Vagina (tissue), 2 donors: ENCODE results near the gene UBD. TPM values are rescaled to one million over a fixed set of nuclear protein-coding genes. Genes with fewer than 3 reads are reported as not detected.

Experiments
- DNase-seq, 2 donors: peaks; one replicate each; pipeline ENCODE4 v3.0.0-alpha.2; 2017; ENCODE audit errors: extremely low spot score in 2 of 2
- H3K27ac ChIP-seq: fragments of 200-600 bp; sonication (generic); one replicate; pipeline ENCODE4 v1.5.1; 2019
- H3K27me3 ChIP-seq: fragments of 200-600 bp; sonication (generic); one replicate; pipeline ENCODE4 v1.5.1; 2019
- H3K36me3 ChIP-seq, 2 donors: fragments of 200-600 bp; sonication (generic); one replicate each; pipeline ENCODE4 v1.5.1; 2017 to 2019
- H3K4me1 ChIP-seq: fragments of 200-600 bp; sonication (generic); one replicate; pipeline ENCODE4 v1.5.1; 2019
- H3K4me3 ChIP-seq, 2 donors: fragments of 200-600 bp; sonication (generic); 1 replicate in 1 of 2; 2 replicates in 1 of 2; pipeline ENCODE4 v1.5.1; 2016 to 2019
- H3K9me3 ChIP-seq: fragments of 200-600 bp; sonication (generic); one replicate; pipeline ENCODE4 v1.5.1; 2019
- CTCF ChIP-seq, 3 experiments: fragments of 450-650 bp in 2 of 3; fragments of 200-600 bp in 1 of 3; sonication (generic) in 1 of 3; IDR thresholded peaks; one replicate each; pipeline ENCODE4 v1.5.1; 2017 to 2019; ENCODE audit warnings: antibody characterized with exemption in 3 of 3, mild to moderate bottlenecking in 2 of 3, moderate library complexity in 2 of 3
- POLR2A ChIP-seq, 2 donors: fragments of 450-650 bp; IDR thresholded peaks; one replicate each; pipeline ENCODE4 v1.6.1; 2017; ENCODE audit warnings: antibody characterized with exemption in 2 of 2, mild to moderate bottlenecking in 2 of 2, moderate library complexity in 2 of 2
- POLR2AphosphoS5 ChIP-seq, 2 donors: sonication (generic); formaldehyde crosslinking; IDR thresholded peaks; one replicate each; pipeline ENCODE4 v1.9.0; 2017; ENCODE audit warnings: antibody characterized with exemption in 2 of 2, mild to moderate bottlenecking in 2 of 2, low read depth in 1 of 2; ENCODE audit not compliant: insufficient read depth in 1 of 2
- intact Hi-C: fragments of 100-400 bp; cut with DNase I; formaldehyde crosslinking; loops from one replicate; pipeline ENCODE4 v1.15.1; 2023
- total RNA-seq: library from RNA; depleted of rRNA; stranded (reverse); fragments of >200 nt; gene quantifications from one replicate; pipeline ENCODE4 v1.2.3, GENCODE V29; 2016

Gene UBD
- total RNA-seq, 1 donor from 2014 or later: not detected

GRCh38 chr6:29525311-29525639, 34.3 kb downstream of the UBD start:
- no peak for DNase-seq
- Histone ChIP-seq H3K4me1 (no peaks in the 10 kb centered on the region), H3K9me3 (no peaks in the 10 kb centered on the region), H3K4me3 (no peak overlapping the region), H3K27ac (no peak overlapping the region), H3K27me3 (no peaks in the 10 kb centered on the region), H3K36me3 (no peaks in the 10 kb centered on the region)
- TF ChIP-seq POLR2A (IDR thresholded peaks at IDR 0.05): no peak
- intact Hi-C loops: no loop called here

- H3K27ac ChIP-seq: no peak overlapping the region
- no peaks in the 10 kb centered on the region for H3K27me3 ChIP-seq
- TF ChIP-seq POLR2AphosphoS5 (IDR thresholded peaks at IDR 0.05; ENCODE audit: insufficient read depth in 1 of 2, low read depth in 1 of 2): no peak
- no peak for TF ChIP-seq CTCF (IDR thresholded peaks at IDR 0.05)
- TF ChIP-seq POLR2A (IDR thresholded peaks at IDR 0.05): no peak
- no peak overlapping the region for H3K4me3 ChIP-seq
- no peaks in the 10 kb centered on the region for H3K36me3 ChIP-seq
- peak; percentile 14 to 40 for DNase-seq
- no peaks in the 10 kb centered on the region for H3K9me3 ChIP-seq
- intact Hi-C loops: no loop called here
- no peaks in the 10 kb centered on the region for H3K4me1 ChIP-seq
Measured at GRCh38 chr6:29524444-29525310, 34.9 kb downstream of the UBD start.

DNA sequence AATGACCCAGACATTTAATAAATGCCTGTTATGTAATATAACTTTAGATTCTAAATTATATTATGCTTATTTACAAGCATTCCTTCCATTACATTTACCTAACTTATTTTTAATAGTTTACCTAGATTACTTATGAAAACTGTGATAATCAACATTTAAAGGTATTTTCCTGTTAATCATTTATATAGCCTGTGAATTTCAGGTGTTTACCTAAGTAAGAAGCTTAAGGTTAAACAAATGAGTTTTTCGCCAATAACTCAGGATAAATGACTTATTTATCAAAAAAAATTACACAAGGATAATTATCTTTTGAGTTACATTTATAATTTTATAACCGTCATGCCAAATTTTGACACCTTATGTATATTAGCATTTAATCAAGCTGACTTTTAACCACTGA, 35.5 kb downstream of the UBD start:
- no peak for TF ChIP-seq POLR2AphosphoS5 (IDR thresholded peaks at IDR 0.05; ENCODE audit: insufficient read depth in 1 of 2, low read depth in 1 of 2)
- no peak for TF ChIP-seq CTCF (IDR thresholded peaks at IDR 0.05)
- TF ChIP-seq POLR2A (IDR thresholded peaks at IDR 0.05): no peak
- Histone ChIP-seq H3K27me3 (no peaks in the 10 kb centered on the region), H3K27ac (no peak overlapping the region), H3K4me1 (no peaks in the 10 kb centered on the region), H3K9me3 (no peaks in the 10 kb centered on the region), H3K36me3 (no peaks in the 10 kb centered on the region), H3K4me3 (no peak overlapping the region)
- intact Hi-C loops: no loop called here
- DNase-seq: no peak

GRCh38 chr6:29522227-29522626, 37.3 kb downstream of the UBD start:
- intact Hi-C loops: no loop called here
- Histone ChIP-seq H3K36me3 (no peaks in the 10 kb centered on the region), H3K4me3 (no peak overlapping the region), H3K4me1 (no peaks in the 10 kb centered on the region), H3K27ac (no peak overlapping the region), H3K27me3 (no peaks in the 10 kb centered on the region), H3K9me3 (no peaks in the 10 kb centered on the region)
- no peak for DNase-seq
- TF ChIP-seq POLR2AphosphoS5 (IDR thresholded peaks at IDR 0.05; ENCODE audit: insufficient read depth in 1 of 2, low read depth in 1 of 2) (no peak), CTCF (IDR thresholded peaks at IDR 0.05) (no peak), POLR2A (IDR thresholded peaks at IDR 0.05) (no peak)

GRCh38 chr6:29521006-29521680, 38.4 kb downstream of the UBD start:
- Histone ChIP-seq H3K27me3 (no peaks in the 10 kb centered on the region), H3K36me3 (no peaks in the 10 kb centered on the region), H3K9me3 (no peaks in the 10 kb centered on the region), H3K27ac (no peak overlapping the region), H3K4me3 (no peak overlapping the region), H3K4me1 (no peaks in the 10 kb centered on the region)
- intact Hi-C loops: no loop called here
- peak; percentile 52 to 74 for DNase-seq
- no peak for TF ChIP-seq POLR2AphosphoS5 (IDR thresholded peaks at IDR 0.05; ENCODE audit: insufficient read depth in 1 of 2, low read depth in 1 of 2)
- no peak for TF ChIP-seq CTCF (IDR thresholded peaks at IDR 0.05)
- TF ChIP-seq POLR2A (IDR thresholded peaks at IDR 0.05): no peak
